Right lobe of liver (tissue), 4 donors: Measurements from ENCODE around the gene PTOV1.

Experiments
- CTCF ChIP-seq, 4 donors: fragments of 200-600 bp in 3 of 4; fragments of 450-650 bp in 1 of 4; IDR thresholded peaks; one replicate each; pipeline versions ENCODE4 v1.5.1 to v1.8.0; 2016 to 2022; ENCODE audit warnings: antibody characterized with exemption in 4 of 4, mild to moderate bottlenecking in 2 of 4
- POLR2A ChIP-seq: fragments of 450-650 bp; IDR thresholded peaks from one replicate; pipeline ENCODE4 v1.6.1; 2017; ENCODE audit warnings: antibody characterized with exemption, mild to moderate bottlenecking
- donor health status: DM: no; HTN: no; CAD: no.
- donor health status: DM: no; HTN: no; CAD: no.
- donor health status: DM: no; HTN: yes; CAD: no.

- no peak for TF ChIP-seq CTCF (IDR thresholded peaks at IDR 0.05)
- TF ChIP-seq POLR2A = no peak
Measured at GRCh38 chr19:49848938-49849337, 2.0 kb upstream of the PTOV1 start.
